Lower leg skin (tissue), 4 donors: Measurements from ENCODE around the gene ANKRD33B. TPM values are rescaled to one million over a fixed set of nuclear protein-coding genes. Genes with fewer than 3 reads are reported as not detected.

Source experiments
- DNase-seq, 2 donors: peaks; one replicate each; pipeline ENCODE4 v3.0.0-alpha.2; 2019; ENCODE audit warnings: low spot score in 2 of 2
- H3K4me3 ChIP-seq: fragments of 200-600 bp; sonication (generic); 2 replicates; pipeline ENCODE4 v1.5.1; 2017; ENCODE audit warnings: mild to moderate bottlenecking, low read depth; ENCODE audit not compliant: poor library complexity, severe bottlenecking
- CTCF ChIP-seq, 3 donors: fragments of 450-650 bp; IDR thresholded peaks; one replicate each; pipeline ENCODE4 v1.5.1; 2016; ENCODE audit warnings: antibody characterized with exemption in 3 of 3, mild to moderate bottlenecking in 3 of 3, moderate library complexity in 2 of 3
- POLR2A ChIP-seq, 2 donors: fragments of 450-650 bp; IDR thresholded peaks; one replicate each; pipeline ENCODE4 v1.6.1; 2016 to 2017; ENCODE audit warnings: antibody characterized with exemption in 2 of 2, mild to moderate bottlenecking in 1 of 2, moderate library complexity in 1 of 2
- WGBS, 2 donors: methylation state at CpG; one replicate each; pipeline ENCODE4 v1.1.5; 2018; 5-methylcytosine and 5-hydroxymethylcytosine counted together
- intact Hi-C: fragments of 100-400 bp; cut with DNase I; formaldehyde crosslinking; loops from one replicate; pipeline ENCODE4 v1.15.0; 2023; ENCODE audit warnings: low total_unique reads
- total RNA-seq, 4 donors: library from RNA; depleted of rRNA; stranded (reverse); fragments of >200 nt; gene quantifications; one replicate each; pipeline ENCODE4 v1.1.0, GENCODE V29; 2016

The ANKRD33B gene
- total RNA-seq, 4 donors from 2014 or later = 12.6 to 35.4 (median 17.6) TPM

DNA sequence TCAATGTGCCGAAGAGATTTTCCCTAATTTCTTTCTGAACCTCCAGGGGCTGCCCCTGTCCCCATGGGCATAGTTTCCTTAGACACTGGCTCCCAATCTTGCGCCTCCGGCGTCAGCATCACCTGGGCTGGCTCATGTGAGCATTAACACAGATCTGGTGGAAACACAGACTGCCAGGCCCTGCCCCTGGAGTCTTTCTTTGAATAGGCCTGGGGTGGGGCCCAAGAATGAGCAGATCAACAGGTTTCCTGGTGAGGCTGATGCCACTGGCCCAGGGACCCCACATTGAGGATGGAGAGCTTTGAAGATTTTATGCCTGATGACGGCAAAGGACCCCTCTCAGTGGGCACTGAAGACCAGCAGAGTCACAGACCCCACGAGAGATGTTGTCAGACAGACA is 60.8 kb downstream of the ANKRD33B start:
- 87 to 91% methylated on average over 6 of the region's 6 CpGs for WGBS, 2 donors
- H3K4me3 ChIP-seq = no peak overlapping the region
- no peak for TF ChIP-seq CTCF (IDR thresholded peaks at IDR 0.05)
- no peak for TF ChIP-seq POLR2A (IDR thresholded peaks at IDR 0.05)
- intact Hi-C loops = loop anchor here (5.0 kb wide), 1 partner anchor 172 kb away; no protein-coding TSS in a partner anchor
- DNase-seq = no peak

DNA sequence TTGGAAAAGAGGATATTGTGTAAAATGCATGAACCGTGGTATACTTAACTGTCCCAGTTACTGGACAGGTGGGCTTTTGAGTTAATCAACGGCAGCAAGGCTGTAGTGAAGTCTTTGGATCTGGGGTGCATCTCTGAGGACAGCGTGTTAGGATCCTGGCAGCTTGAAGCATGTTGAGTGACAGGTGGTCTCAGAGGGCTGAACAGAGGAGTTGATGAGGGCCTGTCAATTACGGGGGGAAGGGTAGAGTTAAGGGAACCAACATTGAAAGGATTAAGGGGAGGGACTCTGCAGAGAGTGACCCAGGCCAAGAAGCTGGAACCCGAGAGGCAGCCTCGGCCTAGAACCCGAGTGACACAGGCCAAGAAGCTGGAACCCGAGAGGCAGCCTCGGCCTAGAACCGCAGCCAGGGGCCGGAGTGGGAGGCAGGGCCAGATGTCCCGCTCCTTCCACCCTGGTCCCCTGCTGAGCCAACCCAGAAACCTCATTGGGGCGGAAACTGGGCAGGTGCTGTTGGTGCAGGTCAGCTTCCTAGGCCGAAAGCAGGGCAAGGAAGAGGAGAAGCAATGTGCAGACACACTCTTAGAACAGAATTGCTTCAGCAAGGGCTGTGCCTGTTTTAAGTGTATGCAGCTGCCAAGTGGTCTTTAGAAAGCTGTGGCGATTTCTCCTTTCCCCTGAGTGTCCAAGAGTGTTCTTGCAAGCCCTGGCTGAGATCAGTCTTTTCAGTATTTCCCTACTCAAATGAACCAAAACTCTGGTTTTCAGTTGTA is 62.0 kb downstream of the ANKRD33B start:
- WGBS, 2 donors = 91 to 93% methylated on average over 15 of the region's 15 CpGs
- H3K4me3 ChIP-seq = no peak overlapping the region
- intact Hi-C loops = loop anchor here (5.0 kb wide), 1 partner anchor 174 kb away; no protein-coding TSS in a partner anchor
- peak in 1 of 2 donors; percentile 77 for DNase-seq
- TF ChIP-seq POLR2A (IDR thresholded peaks at IDR 0.05) (no peak), CTCF (IDR thresholded peaks at IDR 0.05) (no peak)

DNA sequence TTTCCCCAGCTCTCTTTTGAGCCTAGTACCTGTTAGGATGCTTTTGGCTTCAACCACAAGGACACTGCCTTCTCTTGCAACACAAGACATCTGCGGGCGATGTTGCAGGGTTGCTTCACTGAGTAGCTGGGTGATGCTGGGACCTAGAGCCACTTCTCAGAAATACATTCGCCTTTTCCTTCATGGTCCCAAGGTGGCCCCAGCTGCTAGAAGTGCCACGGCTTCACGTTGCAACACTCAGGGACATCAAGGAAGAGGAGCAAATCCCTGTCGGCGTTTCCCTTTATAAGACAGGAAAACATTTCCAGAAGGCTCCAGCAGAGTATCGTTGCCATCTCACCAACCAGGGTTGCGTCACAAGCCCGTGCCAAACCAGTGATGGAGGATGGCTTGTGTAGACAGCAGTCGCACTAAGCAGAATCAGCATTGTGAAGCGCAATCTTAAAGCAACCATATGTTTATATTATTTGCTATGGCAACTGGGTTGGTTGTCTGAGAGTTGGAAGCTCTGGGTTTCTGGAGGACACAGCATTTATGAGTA is 62.7 kb downstream of the ANKRD33B start:
- 75 to 85% methylated on average over 12 of the region's 12 CpGs for WGBS, 2 donors
- no peak for TF ChIP-seq POLR2A (IDR thresholded peaks at IDR 0.05)
- intact Hi-C loops = loop anchor here (5.0 kb wide), 1 partner anchor 174 kb away; no protein-coding TSS in a partner anchor
- peak in 1 of 2 donors; percentile 84 for DNase-seq
- H3K4me3 ChIP-seq = no peak overlapping the region

GRCh38 chr5:10627160-10627701 is 63.4 kb downstream of the ANKRD33B start:
- no peak for TF ChIP-seq POLR2A (IDR thresholded peaks at IDR 0.05)
- TF ChIP-seq CTCF (IDR thresholded peaks at IDR 0.05) = no peak
- intact Hi-C loops = loop anchor here (5.0 kb wide), 1 partner anchor 175 kb away; no protein-coding TSS in a partner anchor
- H3K4me3 ChIP-seq = no peak overlapping the region
- 13 to 17% methylated on average over 12 of the region's 12 CpGs for WGBS, 2 donors
- peak in 1 of 2 donors; percentile 84 for DNase-seq

- intact Hi-C loops = loop anchor here (5.0 kb wide), 1 partner anchor 176 kb away; no protein-coding TSS in a partner anchor
- no peak for TF ChIP-seq CTCF (IDR thresholded peaks at IDR 0.05)
- no peak for TF ChIP-seq POLR2A (IDR thresholded peaks at IDR 0.05)
Measured at GRCh38 chr5:10628601-10629000, 64.7 kb downstream of the ANKRD33B start.

GRCh38 chr5:10629682-10630081 is 65.8 kb downstream of the ANKRD33B start:
- no peak overlapping the region for H3K4me3 ChIP-seq
- 87 to 97% methylated on average over 5 of the region's 5 CpGs for WGBS, 2 donors
- no peak for DNase-seq
- TF ChIP-seq POLR2A (IDR thresholded peaks at IDR 0.05) = no peak
- TF ChIP-seq CTCF (IDR thresholded peaks at IDR 0.05) = no peak
- intact Hi-C loops = loop anchor here (5.0 kb wide), 1 partner anchor 177 kb away; no protein-coding TSS in a partner anchor

More at GRCh38 chr5:10628601-10629000, 64.7 kb downstream of the ANKRD33B start:
- no peak for DNase-seq
- H3K4me3 ChIP-seq = no peak overlapping the region
- WGBS, 2 donors = 91 to 93% methylated on average over 7 of the region's 7 CpGs
